ENCODE results near the gene RHCE.
"Not testable (repeated sequence)": the region's sequence is repeated elsewhere in the genome, so short reads cannot be mapped to it uniquely, and the experiment has no call there.

The RHCE gene

DNA sequence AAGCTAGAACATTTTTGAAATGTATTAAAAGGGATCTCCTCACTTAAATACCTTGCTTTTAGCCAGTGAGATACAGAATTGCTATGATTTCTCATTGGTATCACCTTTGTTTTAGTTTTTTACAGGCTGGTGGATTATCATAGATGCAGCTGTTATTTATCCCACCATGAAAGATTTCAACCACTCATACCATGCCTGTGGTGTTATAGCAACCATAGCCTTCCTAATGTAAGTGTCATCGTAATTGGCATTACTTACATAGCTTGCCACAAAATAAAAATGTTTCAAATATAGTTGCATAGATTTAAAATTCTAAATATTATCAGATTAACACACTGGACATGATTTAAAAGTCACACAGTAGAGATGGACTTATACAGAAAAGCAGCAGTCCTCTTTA lies 77.8 kb downstream of the RHCE start:
- H3K4me3 ChIP-seq (ENCODE audit: low read depth, low read length) = no peak overlapping the region
- TF ChIP-seq, protein P1, sequence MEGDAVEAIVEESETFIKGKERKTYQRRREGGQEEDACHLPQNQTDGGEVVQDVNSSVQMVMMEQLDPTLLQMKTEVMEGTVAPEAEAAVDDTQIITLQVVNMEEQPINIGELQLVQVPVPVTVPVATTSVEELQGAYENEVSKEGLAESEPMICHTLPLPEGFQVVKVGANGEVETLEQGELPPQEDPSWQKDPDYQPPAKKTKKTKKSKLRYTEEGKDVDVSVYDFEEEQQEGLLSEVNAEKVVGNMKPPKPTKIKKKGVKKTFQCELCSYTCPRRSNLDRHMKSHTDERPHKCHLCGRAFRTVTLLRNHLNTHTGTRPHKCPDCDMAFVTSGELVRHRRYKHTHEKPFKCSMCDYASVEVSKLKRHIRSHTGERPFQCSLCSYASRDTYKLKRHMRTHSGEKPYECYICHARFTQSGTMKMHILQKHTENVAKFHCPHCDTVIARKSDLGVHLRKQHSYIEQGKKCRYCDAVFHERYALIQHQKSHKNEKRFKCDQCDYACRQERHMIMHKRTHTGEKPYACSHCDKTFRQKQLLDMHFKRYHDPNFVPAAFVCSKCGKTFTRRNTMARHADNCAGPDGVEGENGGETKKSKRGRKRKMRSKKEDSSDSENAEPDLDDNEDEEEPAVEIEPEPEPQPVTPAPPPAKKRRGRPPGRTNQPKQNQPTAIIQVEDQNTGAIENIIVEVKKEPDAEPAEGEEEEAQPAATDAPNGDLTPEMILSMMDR (IDR thresholded peaks at IDR 0.05; ENCODE audit: borderline replicate concordance, insufficient read depth, low read depth, low read length) = no peak

DNA sequence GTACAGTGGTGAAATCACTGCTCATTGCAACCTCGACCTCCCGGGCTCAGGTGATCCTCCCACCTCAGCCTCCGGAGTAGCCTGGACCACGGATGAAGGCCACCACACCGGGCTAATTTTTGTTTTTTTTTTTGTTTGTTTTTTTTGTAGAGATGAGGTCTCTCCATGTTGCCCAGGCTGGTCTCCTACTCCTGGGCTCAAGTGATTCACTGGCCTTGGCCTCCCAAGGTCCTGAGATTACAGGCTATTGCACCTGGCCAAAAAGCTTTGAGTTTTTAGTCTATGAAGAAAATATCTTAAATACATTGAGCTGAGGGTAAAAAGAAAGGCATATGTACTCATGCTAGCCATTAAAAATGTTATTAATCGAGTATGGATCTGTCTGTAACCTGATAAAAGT lies 78.9 kb downstream of the RHCE start:
- no peak overlapping the region for H3K4me3 ChIP-seq (ENCODE audit: low read depth, low read length)
- TF ChIP-seq, protein P1 (IDR thresholded peaks at IDR 0.05; ENCODE audit: borderline replicate concordance, insufficient read depth, low read depth, low read length) = no peak

DNA sequence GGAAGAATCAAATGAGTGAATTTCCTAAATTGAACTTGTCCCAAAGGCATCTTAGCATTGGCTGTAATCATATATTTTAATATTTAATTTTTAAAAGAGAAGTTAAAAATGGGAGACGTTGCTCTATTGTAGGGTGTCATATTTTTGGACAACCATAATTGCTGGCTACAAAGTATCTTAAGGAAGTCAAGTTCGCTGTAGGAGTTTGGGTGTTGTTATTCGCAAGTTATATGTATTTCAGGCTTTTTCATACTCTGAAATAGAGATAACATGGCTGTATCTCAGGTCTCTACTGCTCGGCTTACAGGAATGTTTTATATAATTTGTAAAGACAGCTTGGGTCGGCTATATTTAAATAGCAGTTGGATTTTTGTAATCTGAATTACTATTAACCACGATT lies 81.6 kb downstream of the RHCE start:
- TF ChIP-seq, protein P1 (IDR thresholded peaks at IDR 0.05; ENCODE audit: borderline replicate concordance, insufficient read depth, low read depth, low read length) = no peak
- H3K4me3 ChIP-seq (ENCODE audit: low read depth, low read length) = peak overlapping the region; percentile 74

DNA sequence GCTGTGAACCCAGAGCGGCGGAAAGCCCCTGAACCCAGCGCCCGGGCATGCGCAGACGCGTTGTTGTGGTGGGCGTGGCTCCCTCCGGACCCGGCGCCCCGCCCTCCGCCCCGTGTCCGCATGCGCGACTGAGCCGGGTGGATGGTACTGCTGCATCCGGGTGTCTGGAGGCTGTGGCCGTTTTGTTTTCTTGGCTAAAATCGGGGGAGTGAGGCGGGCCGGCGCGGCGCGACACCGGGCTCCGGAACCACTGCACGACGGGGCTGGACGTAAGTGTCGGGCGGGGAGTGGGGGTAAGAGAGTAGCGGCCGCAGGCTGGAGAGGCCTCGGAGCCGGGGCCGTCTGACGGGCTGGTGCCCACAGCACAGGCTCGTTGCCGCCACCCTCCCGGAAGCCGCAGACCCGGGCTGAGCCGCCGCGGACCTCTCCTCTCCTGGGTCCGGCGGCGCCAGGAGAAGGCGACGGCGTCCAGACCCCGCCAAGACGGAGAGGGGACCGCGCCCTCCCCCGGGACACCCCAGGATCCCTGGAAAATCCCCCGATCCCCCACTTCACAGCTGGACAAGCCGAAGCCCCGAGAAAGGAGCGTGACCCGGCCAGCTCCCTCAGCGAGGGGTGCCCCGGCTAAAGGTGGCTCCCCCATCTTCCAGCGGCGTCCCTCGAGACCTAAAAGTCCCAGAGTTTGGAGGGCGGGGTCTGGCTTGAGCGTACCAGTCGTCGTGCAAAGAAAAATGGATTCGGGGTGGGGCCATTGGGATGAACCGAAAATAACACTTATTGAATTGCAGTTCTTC lies 82.2 kb downstream of the RHCE start, which contains the start of gene TMEM50A:
TMEM50A (plus strand) TSS at position 147 of the 794 bp plus-strand sequence. CDS start 2,153 bp downstream, outside the sequence.
- TF ChIP-seq, protein P1 (IDR thresholded peaks at IDR 0.05; ENCODE audit: borderline replicate concordance, insufficient read depth, low read depth, low read length) = no peak
- H3K4me3 ChIP-seq (ENCODE audit: low read depth, low read length) = peak within 1 kb of the TSS; percentile 74

DNA sequence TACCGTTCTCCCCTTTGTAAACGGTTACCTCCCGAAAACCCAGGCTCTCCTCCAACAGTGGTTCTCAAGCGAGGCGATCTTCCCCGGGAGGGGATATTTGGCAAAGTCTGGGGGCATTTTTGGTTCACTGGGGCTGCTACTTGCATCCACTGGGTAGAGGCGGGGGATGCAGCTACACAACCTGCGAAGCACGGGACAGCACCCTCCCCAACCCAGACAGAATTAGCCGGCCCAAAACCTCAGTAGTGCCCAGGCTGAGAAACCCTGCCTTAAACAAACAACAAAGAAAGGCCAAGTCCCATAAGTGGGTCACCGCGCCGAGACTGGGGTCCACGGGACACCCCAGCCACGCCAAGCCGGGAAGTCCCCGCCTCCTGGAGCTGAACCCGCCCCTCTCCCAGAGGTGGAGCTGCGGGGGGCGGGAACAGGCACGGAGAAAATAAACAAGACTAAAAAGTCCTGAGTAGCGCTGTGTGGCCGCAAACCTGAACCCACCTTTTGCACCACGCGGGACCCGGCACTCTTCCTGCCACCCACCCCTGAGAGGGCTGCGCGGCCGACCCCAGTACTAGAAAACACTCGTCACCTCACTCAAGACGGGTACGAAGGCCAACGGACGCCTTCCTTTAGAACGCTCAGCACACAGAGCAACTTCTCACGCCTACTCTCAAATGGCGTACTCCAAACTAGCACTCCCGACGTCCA lies 83.0 kb downstream of the RHCE start:
- H3K4me3 ChIP-seq (ENCODE audit: low read depth, low read length) = peak overlapping the region; percentile 61

DNA sequence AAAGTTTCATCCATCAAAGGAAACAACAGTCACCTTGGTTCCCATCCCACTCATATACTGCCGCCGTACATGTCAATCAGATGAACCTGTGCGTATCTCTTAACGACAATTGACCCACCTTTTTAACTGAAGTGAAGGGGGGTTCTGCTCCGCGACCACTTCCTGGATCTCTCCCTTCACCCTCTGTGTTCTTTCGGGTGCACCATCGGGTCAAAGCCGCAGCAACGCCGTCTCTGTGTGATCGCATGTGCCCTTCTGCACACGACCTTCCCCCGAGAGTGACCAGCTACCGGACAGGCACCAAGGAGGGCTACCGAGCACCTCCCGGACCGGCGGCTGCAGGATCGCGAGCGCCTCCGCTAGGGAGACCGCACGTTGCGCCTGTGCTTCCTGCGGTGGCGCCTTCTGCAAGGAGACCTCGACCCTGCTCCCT lies 83.7 kb downstream of the RHCE start:
- TF ChIP-seq, protein P1 (IDR thresholded peaks at IDR 0.05; ENCODE audit: borderline replicate concordance, insufficient read depth, low read depth, low read length) = 0 out of 2 replicates have a peak, but pooled peaks have one; percentile 8
- H3K4me3 ChIP-seq (ENCODE audit: low read depth, low read length) = peak overlapping the region; percentile 66

DNA sequence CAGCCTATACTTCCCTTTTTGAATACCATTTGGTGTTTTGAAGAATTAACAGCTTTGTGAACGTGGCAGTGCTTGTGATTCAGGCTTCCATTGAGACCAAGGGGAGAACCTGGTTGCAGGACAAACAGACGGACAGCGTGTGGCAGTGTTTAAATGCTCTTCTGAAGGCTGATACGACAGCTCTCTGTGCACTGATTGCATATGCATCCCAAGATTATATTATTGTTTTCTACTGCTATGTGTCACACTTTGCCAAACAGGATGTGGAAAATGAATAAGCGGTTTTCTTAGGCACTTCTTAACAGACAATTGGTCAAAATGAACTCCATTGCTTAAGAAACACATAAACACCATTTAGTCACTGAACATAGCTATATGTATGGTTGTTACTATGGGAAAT lies 90.7 kb downstream of the RHCE start:
- not testable (repeated sequence) for H3K4me3 ChIP-seq (ENCODE audit: low read depth, low read length)

DNA sequence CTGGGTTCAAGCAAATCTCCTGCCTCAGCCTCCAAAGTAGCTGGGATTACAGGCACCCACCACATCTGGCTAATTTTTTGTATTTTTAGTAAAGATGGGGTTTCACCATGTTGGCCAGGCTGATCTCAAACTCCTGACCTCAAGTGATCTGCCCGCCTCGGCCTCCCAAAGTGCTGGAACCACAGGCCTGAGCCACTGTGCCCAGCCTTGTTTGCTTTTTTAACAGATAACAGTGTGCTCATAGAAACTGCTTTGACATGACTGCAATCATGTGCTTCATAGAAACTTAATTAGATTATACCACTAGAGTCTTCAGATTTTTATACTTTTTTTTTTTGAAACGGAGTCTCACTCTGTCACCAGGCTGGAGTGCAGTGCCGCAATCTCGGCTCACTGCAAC lies 91.3 kb downstream of the RHCE start:
- not testable (repeated sequence) for H3K4me3 ChIP-seq (ENCODE audit: low read depth, low read length)

DNA sequence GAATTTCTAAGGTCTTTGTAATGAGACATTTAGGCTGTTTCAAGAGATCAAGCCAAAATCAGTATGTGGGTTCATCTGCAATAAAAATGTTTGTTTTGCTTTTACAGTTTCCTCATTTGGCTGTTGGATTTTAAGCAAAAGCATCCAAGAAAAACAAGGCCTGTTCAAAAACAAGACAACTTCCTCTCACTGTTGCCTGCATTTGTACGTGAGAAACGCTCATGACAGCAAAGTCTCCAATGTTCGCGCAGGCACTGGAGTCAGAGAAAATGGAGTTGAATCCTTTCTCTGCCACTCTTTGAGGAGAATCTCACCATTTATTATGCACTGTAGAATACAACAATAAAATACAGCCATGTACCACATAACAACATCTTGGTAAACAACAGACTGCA lies 91.8 kb downstream of the RHCE start:
- not testable (repeated sequence) for H3K4me3 ChIP-seq (ENCODE audit: low read depth, low read length)

DNA sequence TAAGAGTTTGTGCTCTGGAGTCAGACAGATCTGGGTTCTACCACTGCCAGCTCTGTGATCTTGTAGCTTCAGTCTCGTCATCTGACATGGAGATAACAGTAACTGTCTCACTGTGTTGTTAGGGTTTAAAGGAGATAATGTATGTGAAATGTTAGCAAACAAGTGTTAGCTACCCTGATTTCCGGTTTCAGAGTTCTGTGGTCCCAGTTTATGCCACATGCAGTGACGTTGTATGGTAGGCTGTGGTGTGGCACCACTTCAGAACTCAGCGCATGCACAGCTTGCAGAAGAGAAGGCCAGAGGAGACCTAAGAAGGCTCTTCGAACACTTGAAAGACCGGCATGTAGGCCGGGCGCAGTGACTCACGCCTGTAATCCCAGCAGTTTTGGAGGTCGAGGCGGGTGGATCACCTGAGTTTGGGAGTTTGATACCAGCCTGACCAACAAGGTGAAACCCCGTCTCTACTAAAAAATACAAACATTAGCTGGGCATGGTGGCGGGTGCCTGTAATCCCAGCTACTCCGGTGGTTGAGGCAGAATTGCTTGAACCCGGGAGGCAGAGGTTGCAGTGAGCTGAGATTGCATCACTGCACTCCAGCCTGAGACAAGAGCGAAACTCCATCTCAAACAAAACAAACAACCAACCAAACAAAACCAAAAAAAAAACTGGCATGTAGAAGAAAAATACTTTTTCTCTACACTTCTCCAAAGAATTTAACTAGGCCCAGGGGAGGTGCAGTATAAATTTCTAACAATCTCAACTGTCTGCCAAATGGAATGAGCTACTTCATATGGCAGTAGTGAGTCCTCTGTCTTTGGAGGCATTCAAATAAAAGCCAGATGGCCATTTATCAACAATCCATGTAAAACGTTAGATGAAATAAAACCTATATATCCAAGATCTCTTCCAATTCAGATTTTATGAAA lies 92.5 kb downstream of the RHCE start:
- H3K4me3 ChIP-seq (ENCODE audit: low read depth, low read length) = not testable (repeated sequence)

DNA sequence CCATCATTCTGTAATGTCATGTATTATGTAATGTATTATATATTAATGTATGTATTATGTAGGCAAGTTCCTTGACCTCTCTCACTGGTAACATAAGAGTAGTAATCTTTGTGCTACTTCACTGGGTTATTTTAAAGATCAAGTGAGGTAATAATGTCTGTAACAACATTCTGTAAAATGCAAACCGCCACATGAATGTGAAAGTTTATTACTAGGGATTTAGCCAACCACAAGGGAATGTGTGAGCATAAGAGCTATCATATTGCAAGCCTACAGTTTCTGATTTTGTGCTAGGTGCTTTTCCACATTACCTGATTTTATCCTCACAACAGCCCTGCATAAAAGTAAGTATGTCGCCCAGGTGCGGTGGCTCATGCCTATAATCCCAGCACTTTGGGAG lies 96.2 kb downstream of the RHCE start:
- not testable (repeated sequence) for H3K4me3 ChIP-seq (ENCODE audit: low read depth, low read length)

DNA sequence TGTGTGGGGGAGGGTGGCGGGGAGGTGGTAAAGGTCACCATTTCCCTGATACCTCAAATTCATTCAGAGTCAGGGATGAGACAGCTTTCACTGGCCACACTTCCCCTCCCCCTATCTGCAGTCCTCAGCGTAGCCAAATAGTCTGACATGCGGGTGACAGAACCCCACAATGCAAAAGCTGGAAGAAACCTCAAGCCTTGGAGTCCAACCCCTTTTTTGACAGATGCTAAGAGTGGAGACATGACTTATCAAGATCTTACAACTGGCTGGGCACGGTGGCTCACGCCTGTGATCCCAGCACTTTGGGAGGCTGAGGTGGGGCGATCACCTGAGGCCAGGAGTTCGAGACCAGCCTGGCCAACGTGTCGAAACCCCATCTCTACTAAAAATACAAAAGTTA lies 98.5 kb downstream of the RHCE start:
- not testable (repeated sequence) for H3K4me3 ChIP-seq (ENCODE audit: low read depth, low read length)

All from GM12875 (cell line).